Ovary (tissue), 3 donors: Measurements from ENCODE around the gene HVCN1.

Source experiments
- EP300 ChIP-seq: sonication (generic); formaldehyde crosslinking; IDR thresholded peaks from one replicate; pipeline ENCODE4 v1.6.1; 2017; ENCODE audit warnings: antibody characterized with exemption
- POLR2A ChIP-seq: fragments of 450-650 bp; IDR thresholded peaks from one replicate; pipeline ENCODE4 v1.6.1; 2017; ENCODE audit warnings: antibody characterized with exemption, mild to moderate bottlenecking, moderate library complexity
- TF ChIP-seq, protein P1 (sequence below), 3 donors: fragments of 450-650 bp in 2 of 3; fragments of 200-600 bp in 1 of 3; IDR thresholded peaks; one replicate each; pipeline versions ENCODE4 v1.5.1 to v1.8.0; 2016 to 2022; ENCODE audit warnings: antibody characterized with exemption in 3 of 3, mild to moderate bottlenecking in 1 of 3
- donor health status: DM: no; HTN: no; CAD: no.

GRCh38 chr12:110699591-110700445 lies 10.9 kb upstream of the HVCN1 start:
- TF ChIP-seq, protein P1, sequence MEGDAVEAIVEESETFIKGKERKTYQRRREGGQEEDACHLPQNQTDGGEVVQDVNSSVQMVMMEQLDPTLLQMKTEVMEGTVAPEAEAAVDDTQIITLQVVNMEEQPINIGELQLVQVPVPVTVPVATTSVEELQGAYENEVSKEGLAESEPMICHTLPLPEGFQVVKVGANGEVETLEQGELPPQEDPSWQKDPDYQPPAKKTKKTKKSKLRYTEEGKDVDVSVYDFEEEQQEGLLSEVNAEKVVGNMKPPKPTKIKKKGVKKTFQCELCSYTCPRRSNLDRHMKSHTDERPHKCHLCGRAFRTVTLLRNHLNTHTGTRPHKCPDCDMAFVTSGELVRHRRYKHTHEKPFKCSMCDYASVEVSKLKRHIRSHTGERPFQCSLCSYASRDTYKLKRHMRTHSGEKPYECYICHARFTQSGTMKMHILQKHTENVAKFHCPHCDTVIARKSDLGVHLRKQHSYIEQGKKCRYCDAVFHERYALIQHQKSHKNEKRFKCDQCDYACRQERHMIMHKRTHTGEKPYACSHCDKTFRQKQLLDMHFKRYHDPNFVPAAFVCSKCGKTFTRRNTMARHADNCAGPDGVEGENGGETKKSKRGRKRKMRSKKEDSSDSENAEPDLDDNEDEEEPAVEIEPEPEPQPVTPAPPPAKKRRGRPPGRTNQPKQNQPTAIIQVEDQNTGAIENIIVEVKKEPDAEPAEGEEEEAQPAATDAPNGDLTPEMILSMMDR (IDR thresholded peaks at IDR 0.05) = no peak
- TF ChIP-seq POLR2A (no peak), EP300 (no peak)
